Stimulated activated CD8-positive, alpha-beta memory T cell treated with anti-CD3 and anti-CD28 coated beads, Interleukin-12 subunit alpha, Interleukin-12 subunit beta, amount 100 ng/mL, for 24 hours (primary cell): Measurements from ENCODE around the gene MX1.

Experiments used
- DNase-seq: peaks from one replicate; pipeline ENCODE4 v3.0.0-alpha.2; 2020; ENCODE audit errors: extremely low read depth

Gene MX1

GRCh38 chr21:41460578-41461527, 34.8 kb downstream of the MX1 start:
- peak; percentile 12 for DNase-seq

DNA sequence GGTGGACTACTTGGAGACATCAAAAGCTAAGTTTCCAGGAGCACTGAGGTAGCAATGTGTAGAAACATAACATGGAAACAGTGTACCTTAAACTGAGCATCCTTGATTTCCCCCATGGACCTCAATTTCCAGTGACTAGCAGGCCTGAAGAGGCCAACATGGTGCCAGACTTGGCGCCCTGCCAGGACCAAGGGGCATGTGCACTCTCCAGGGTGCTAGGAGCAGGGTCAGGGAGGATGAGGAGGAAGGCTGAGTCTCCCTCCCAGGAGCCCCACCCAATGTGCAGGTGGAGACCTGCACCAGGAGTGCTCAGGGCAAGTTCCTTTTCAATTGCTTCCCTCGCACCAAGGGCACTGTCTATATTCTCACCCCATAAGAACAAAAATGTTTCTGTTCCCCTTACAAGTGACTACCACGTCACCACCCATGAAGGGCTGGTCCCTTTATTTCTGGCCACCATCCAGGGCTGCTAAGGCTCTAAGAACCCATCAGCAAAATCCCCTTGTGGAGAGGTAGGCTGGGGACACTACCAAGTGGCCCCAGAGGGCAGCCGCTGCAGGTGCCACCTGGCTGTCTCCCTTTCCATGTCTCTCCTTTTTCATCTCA, 39.2 kb downstream of the MX1 start:
- no peak for DNase-seq

- DNase-seq = no peak
These were observed 40.2 kb downstream of the MX1 start for GRCh38 chr21:41466024-41466820.

DNA sequence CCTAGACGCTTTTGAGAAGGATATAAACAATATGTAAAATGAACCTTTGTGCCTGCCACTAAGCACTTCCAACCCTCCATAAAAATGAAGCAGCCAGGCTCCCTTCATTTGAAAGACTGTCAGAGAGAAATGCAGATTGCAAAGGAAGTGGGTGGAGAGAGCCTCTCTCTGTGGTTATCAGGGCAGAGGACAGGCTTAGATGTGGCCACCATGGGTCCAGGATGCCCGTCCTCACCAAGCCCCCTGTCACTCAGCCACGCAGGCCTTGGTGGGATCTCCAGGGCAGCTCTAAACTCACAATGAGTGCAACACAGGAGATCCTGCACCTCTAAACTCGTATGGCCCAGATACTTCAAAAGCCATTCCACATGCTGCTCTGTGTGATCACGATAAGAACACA, 44.0 kb downstream of the MX1 start:
- no peak for DNase-seq

- no peak for DNase-seq
These were observed 46.9 kb downstream of the MX1 start for GRCh38 chr21:41472753-41473548.

- no peak for DNase-seq
These were observed 49.8 kb downstream of the MX1 start for GRCh38 chr21:41475714-41476420.

- no peak for DNase-seq
These were observed 51.7 kb downstream of the MX1 start for GRCh38 chr21:41477641-41478318.

GRCh38 chr21:41478319-41479177, 52.5 kb downstream of the MX1 start:
- DNase-seq = no peak

DNA sequence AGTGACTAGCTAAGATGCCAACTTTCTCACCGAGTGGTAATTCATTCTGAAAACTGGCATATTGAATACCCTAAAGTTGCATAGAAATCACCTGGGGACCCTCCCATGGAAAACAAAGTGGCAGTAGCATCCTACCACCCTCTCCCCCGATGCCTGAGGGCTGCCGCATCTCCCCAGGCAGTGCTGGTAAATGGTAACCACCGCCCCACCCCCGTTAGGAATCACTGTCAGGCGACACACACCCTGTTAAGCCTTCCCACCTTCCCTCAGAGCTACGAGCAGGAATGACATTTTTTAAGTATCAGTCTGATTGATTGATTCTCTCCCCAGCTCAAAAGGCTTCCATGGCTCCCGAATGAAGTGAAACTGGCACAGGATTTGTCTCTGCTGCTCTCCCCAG, 53.6 kb downstream of the MX1 start:
- no peak for DNase-seq

GRCh38 chr21:41480086-41480690, 54.1 kb downstream of the MX1 start:
- no peak for DNase-seq

DNA sequence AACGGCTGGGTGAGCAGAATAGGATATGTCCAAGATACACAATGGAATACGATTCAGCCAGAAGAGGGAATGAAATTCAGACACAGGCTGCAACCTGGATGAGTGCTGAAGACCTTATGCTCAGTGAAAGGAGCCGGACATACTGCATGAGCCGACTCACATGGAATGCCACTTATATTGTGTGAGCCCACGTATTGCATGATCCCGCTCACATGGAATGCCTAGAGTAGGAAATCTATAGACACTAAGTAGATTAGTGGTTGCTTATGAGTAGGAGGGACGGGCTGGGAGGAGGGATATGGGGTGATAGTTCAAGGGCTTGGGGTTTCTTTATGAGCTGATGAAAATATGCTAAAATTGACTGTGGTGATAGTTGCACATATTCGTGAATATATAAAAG, 55.2 kb downstream of the MX1 start:
- no peak for DNase-seq

DNA sequence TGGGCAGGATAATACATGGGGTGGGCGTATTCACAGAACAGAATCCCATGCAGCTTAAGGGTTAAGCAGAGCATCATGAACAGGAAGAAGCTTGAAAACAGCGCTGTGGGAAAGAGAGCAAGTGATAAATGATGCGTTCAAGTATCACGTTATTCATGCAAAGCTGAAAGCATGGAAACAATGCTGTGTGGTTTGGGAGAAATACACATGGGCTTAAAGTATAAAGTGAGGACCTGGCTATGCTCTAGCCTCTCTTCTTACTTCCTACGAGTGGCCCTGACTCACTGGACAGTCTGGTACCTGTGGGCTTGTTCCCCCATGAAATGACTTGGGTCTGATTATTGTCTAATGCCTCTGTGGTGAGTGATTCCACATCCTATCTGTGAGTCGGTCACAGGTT, 56.3 kb downstream of the MX1 start:
- DNase-seq = no peak

DNA sequence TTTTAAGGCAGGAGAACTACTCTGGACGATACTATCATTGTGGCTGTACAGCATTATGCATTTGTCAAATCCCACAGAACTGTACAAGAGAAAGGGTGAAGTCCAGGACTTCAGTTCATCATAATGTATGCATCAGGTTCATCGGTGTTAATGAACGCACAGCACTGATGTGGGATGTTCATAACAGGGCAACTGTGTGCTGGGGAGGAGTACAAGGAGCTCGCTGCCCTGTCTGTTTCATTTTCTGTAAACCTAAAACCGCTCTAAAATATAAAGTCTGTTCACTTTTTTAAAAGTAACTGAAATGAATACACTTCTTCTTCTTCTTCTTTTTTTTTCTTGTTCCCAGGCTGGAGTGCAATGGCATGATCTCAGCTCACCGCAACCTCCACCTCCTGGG, 56.9 kb downstream of the MX1 start:
- no peak for DNase-seq

GRCh38 chr21:41483415-41483814, 57.4 kb downstream of the MX1 start:
- DNase-seq = no peak

- no peak for DNase-seq
These were observed 57.9 kb downstream of the MX1 start for GRCh38 chr21:41483973-41484372.

- DNase-seq = no peak
These were observed 61.0 kb downstream of the MX1 start for GRCh38 chr21:41487082-41487481.

DNA sequence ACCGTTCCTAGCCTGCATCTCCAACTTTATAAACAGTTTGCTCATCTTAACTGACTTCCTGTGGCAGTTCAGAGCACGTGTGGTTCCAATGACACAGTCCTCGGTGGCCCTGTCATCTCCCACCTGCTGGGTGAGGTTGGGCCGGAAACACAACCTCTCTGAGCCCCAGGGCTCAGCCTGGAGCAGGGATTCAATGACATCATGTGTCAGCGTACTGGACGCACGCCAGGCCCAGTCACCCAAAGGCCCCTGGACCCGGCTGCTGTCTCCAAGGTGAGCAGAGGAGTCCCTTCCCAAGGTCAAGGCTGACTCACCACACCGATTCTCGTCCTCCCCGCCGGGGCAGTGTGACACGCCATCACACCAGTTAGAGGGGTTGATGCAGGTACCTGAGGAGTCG, 62.0 kb downstream of the MX1 start:
- DNase-seq = no peak

DNA sequence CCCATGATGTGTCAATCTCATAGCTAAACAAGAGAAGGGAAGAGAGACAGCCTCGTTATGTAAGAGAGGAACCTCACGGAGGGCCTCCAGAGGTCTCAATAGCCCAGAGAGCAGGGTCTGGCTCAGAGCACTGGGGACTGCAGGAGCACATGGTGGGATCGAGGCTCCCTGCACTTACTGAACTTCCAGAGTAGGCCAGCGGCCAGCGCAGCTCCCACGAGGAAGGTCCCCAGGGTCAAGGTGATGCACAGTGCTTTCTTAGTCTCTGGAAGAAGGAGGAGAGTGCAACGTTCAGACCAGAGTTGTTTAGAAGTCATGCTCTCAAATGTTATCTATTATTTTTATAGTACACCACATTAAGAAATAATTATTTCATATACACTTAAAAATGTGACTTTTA, 63.3 kb downstream of the MX1 start:
- DNase-seq = no peak

- no peak for DNase-seq
These were observed 64.3 kb downstream of the MX1 start for GRCh38 chr21:41490330-41490729.
